Measurements from ENCODE around the gene ARHGAP10.

Gene ARHGAP10

DNA sequence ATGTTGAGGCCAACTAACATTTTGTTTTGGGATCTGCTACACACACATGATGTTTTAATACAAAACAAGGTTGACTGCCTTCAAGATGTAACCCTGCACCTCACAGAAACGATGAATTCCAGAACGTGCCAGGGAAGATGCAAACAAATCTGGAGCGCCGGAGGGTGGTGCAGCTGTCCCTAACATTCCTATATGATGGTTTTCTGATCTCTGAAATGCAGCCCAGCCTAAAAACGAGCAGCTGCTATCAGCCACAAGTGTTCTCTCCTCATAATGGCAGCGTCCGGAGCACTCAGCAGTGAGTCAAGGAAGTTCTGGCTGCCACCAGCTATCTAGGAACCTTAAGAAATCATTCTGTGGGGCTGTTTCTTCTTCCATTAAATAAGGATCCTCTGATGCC is 376.9 kb downstream of the ARHGAP10 start:
- Histone ChIP-seq H3K4me3 (no peak overlapping the region), H3K36me3 (peaks cover 36 to 62% (median 37%) of the 10 kb centered on the region in 3 donors), H3K27me3 (no peaks in the 10 kb centered on the region), H3K9me3 (peaks cover 0 to 7% (median 0%) of the 10 kb centered on the region in 3 donors), H3K27ac (no peak overlapping the region), H3K4me1 (no peaks in the 10 kb centered on the region)
- TF ChIP-seq, protein P1, sequence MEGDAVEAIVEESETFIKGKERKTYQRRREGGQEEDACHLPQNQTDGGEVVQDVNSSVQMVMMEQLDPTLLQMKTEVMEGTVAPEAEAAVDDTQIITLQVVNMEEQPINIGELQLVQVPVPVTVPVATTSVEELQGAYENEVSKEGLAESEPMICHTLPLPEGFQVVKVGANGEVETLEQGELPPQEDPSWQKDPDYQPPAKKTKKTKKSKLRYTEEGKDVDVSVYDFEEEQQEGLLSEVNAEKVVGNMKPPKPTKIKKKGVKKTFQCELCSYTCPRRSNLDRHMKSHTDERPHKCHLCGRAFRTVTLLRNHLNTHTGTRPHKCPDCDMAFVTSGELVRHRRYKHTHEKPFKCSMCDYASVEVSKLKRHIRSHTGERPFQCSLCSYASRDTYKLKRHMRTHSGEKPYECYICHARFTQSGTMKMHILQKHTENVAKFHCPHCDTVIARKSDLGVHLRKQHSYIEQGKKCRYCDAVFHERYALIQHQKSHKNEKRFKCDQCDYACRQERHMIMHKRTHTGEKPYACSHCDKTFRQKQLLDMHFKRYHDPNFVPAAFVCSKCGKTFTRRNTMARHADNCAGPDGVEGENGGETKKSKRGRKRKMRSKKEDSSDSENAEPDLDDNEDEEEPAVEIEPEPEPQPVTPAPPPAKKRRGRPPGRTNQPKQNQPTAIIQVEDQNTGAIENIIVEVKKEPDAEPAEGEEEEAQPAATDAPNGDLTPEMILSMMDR (IDR thresholded peaks at IDR 0.05), result no peak
- intact Hi-C loops (cut with DNase I; ENCODE audit: low total_unique reads), result no loop called here
- DNase-seq, result no peak

DNA sequence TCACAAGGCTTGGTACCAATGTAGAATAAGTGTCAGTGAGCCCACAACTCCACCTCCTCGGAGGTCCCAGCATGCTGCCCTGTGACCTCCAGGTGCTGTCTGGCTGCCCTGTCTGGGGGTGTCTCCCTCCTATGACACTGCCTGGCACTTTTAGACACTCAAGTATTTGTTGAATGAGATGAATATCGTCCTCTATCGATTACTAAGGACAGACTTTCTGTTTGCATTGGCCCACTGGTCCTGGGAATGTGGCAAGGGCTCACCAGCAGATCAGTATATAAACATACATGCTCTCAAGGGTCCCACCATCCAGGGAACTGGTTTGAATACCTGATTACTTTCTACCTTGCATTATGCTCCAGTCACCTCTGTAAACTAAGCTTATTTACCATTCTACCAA is 377.3 kb downstream of the ARHGAP10 start:
- Histone ChIP-seq H3K4me3 (no peak overlapping the region), H3K27ac (no peak overlapping the region), H3K36me3 (peaks cover 36 to 64% (median 41%) of the 10 kb centered on the region in 3 donors), H3K9me3 (peaks cover 0 to 7% (median 0%) of the 10 kb centered on the region in 3 donors), H3K27me3 (no peaks in the 10 kb centered on the region), H3K4me1 (no peaks in the 10 kb centered on the region)
- TF ChIP-seq, protein P1 (IDR thresholded peaks at IDR 0.05), result no peak
- DNase-seq, result no peak
- intact Hi-C loops (cut with DNase I; ENCODE audit: low total_unique reads), result no loop called here

DNA sequence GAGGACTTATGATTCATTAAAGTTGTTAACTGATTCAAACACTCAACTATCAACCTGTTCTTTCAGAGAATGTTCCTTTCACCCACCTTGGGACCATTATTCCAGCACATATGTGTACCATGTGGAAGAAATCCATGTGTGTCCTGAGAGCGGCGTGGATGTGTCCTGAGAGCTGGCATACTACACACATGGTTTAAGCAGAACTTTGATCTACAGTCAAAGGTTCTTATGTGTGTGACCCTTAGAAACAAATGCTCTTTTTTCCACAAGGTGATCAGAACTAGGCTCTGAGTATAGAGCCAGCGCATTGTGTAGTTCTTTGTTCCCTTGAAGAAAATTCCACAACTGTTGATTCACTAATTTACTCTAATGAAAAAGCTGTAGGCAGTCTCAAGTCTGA is 378.3 kb downstream of the ARHGAP10 start:
- Histone ChIP-seq H3K4me1 (no peaks in the 10 kb centered on the region), H3K27me3 (no peaks in the 10 kb centered on the region), H3K4me3 (no peak overlapping the region), H3K9me3 (peaks cover 0 to 7% (median 0%) of the 10 kb centered on the region in 3 donors), H3K36me3 (peaks cover 29 to 55% (median 42%) of the 10 kb centered on the region in 3 donors), H3K27ac (no peak overlapping the region)
- TF ChIP-seq, protein P1 (IDR thresholded peaks at IDR 0.05), result no peak
- intact Hi-C loops (cut with DNase I; ENCODE audit: low total_unique reads), result no loop called here
- no peak for DNase-seq

DNA sequence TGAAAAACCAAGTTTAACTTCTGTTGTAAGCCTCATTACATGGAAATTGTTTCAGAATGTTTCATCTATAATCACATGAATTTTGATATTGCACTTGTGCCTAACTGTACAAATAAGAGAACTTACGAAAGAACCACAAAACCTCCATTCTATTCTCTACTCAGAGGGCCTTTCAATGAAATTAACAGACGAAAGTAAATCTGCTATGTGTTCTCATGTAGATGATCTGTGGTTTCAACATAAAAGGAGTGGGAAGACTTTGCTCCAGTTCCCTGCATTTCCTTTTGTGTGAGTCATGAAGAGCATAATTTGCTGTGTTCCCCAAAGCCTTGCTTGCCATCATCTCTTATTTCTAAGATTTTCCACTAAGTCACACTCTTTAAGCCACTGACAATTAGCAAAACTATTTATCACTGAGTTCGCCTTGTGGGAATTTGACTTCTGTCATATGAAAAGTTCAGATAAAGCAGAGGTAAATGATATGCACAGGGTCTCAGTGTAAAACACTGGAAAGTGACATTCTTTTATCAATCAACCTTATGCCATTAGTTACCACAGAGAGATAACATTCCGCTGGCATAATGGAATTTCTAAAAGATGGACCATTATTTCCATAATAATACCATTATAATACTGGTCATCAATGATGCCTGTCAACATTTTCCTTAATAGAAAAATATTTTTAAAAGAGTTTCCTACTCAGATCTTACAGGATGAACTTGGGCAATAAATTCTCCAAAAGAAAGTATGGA is 380.5 kb downstream of the ARHGAP10 start:
- H3K9me3 ChIP-seq, result no peaks in the 10 kb centered on the region
- TF ChIP-seq, protein P1 (IDR thresholded peaks at IDR 0.05), result no peak
- no peak for DNase-seq
- peaks cover 25 to 53% (median 43%) of the 10 kb centered on the region in 3 donors for H3K36me3 ChIP-seq
- H3K4me3 ChIP-seq, result no peak overlapping the region
- H3K27ac ChIP-seq, result no peak overlapping the region
- H3K4me1 ChIP-seq, result peaks cover 0 to 9% (median 2%) of the 10 kb centered on the region in 4 donors
- no peaks in the 10 kb centered on the region for H3K27me3 ChIP-seq
- intact Hi-C loops (cut with DNase I; ENCODE audit: low total_unique reads), result no loop called here

DNA sequence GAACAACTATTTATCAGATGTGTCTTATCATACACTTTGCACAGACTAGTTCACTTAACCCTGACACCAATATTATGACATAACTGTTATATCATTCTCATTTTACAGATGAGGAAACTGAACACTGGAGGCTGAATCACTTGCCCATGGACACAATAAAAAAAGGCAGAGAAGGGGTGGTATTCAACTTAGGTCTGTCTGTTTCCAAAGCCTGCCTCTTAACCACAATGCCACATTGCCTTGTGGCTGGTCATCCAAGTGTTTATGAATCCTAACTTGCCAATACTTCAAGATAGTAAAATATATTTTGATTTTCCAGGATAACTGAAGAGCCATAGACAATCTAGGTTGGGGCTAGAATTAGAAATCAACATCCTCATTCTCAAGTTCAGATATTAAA is 382.5 kb downstream of the ARHGAP10 start:
- no peak for DNase-seq
- no peaks in the 10 kb centered on the region for H3K27me3 ChIP-seq
- H3K4me3 ChIP-seq, result no peak overlapping the region
- no peaks in the 10 kb centered on the region for H3K9me3 ChIP-seq
- peaks cover 11 to 44% (median 42%) of the 10 kb centered on the region in 3 donors for H3K36me3 ChIP-seq
- H3K27ac ChIP-seq, result no peak overlapping the region
- H3K4me1 ChIP-seq, result peaks cover 0 to 9% (median 2%) of the 10 kb centered on the region in 4 donors
- TF ChIP-seq, protein P1 (IDR thresholded peaks at IDR 0.05), result no peak
- intact Hi-C loops (cut with DNase I; ENCODE audit: low total_unique reads), result no loop called here

All from tibial artery (tissue), 4 donors.